ENCODE data around the gene GSK3B. TPM values are rescaled to one million over a fixed set of nuclear protein-coding genes. Genes with fewer than 3 reads are reported as not detected.
A peak's percentile ranks its signal among the peaks of the same experiment; 100 is the strongest.

GSK3B gene
- total RNA-seq, 1 experiment from 2014 or later, result 56.5 TPM

DNA sequence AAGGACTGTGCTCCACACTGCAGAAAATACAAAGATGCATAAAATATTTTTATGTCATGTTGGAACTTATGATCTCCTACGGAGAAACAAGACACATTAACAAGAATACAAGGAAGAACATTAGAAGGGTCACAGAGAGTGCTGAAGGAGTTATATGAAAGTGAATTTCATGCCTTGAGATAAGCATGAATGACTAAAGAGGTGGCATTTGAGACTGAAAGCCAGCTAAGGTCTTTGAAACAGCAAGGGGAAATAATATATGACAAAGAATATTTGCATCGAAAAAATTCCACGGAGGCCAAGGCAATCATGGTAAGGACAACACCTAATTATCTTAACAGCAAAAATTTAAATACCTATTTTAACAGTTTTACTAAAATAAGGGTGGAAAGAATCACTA, 12.5 kb downstream of the GSK3B start:
- H4K91ac ChIP-seq (ENCODE audit: insufficient read length, low read depth, low read length), result no peak overlapping the region

More for the DNA sequence above, 12.5 kb downstream of the GSK3B start:
- H2BK15ac ChIP-seq (ENCODE audit: low read depth, low read length), result no peak overlapping the region
- peaks cover 10 to 13% of the 10 kb centered on the region in 2 experiments for H3K4me1 Mint-ChIP-seq
- no peaks in the 10 kb centered on the region for H3K27me3 Mint-ChIP-seq (ENCODE audit: low read depth)
- no peak overlapping the region for H2BK5ac ChIP-seq (ENCODE audit: insufficient read length, low read length)
- no peak overlapping the region for H2BK120ac ChIP-seq (ENCODE audit: low read depth, low read length, poor library complexity, severe bottlenecking)
- H2AK5ac ChIP-seq (ENCODE audit: insufficient read length, low read length), result no peak overlapping the region
- no peak overlapping the region for H3K4me2 ChIP-seq (ENCODE audit: insufficient read depth, insufficient read length, low read length)
- H3K14ac ChIP-seq (ENCODE audit: insufficient read depth, low read length), result no peak overlapping the region
- no peak for DNase-seq
- no peaks in the 10 kb centered on the region for H3K27me3 ChIP-seq (ENCODE audit: insufficient read depth, low read length)
- no peak overlapping the region for H3K56ac ChIP-seq (ENCODE audit: insufficient read length, low read depth, low read length)
- no peak overlapping the region for H4K5ac ChIP-seq (ENCODE audit: insufficient read length, low read depth, low read length)
- 0 out of 7 replicates have a peak overlapping the region, but pooled peaks of 1 of the 3 experiments have one; percentile 6 for H3K27ac Mint-ChIP-seq
- no peaks in the 10 kb centered on the region for H4K20me1 ChIP-seq (ENCODE audit: control insufficient read depth, insufficient read depth, insufficient read length)
- no peak overlapping the region for H3K4ac ChIP-seq (ENCODE audit: low read depth, low read length)
- H2BK20ac ChIP-seq (ENCODE audit: low read depth, low read length, poor library complexity, severe bottlenecking), result no peak overlapping the region
- no peak for TF ChIP-seq CTCF (conservative IDR thresholded peaks at IDR 0.05)
- H3K36me3 Mint-ChIP-seq (ENCODE audit: insufficient read depth in 1 of 3, low read depth in 3 of 3), result peaks cover 8 to 11% (median 10%) of the 10 kb centered on the region in 3 experiments; a peak in 6 of 7 replicates
- no peak overlapping the region for H4K8ac ChIP-seq (replicated peaks; ENCODE audit: insufficient read length, low read depth, low read length)
- H3K18ac ChIP-seq (ENCODE audit: insufficient read length, low read depth, low read length), result no peak overlapping the region
- peaks cover 5% of the 10 kb centered on the region for H3K79me1 ChIP-seq (ENCODE audit: insufficient read depth, low read depth, low read length, poor library complexity, severe bottlenecking)
- H2BK12ac ChIP-seq (ENCODE audit: insufficient read length, low read depth, low read length), result no peak overlapping the region
- H3K4me3 Mint-ChIP-seq, result no peak overlapping the region; a peak in 1 of 5 replicates
- H3K79me2 ChIP-seq (ENCODE audit: insufficient read depth, low read length), result peaks cover 45% of the 10 kb centered on the region; the same call in 1 of the 2 replicates
- no CpG with 5 or more reads among the region's 3 CpGs for WGBS (ENCODE audit: extremely low coverage, insufficient read length, low lambda C conversion rate)
- H2AFZ ChIP-seq (ENCODE audit: low read length), result no peak overlapping the region
- no peak overlapping the region for H3K23ac ChIP-seq (ENCODE audit: insufficient read length, low read depth, low read length)
- no peaks in the 10 kb centered on the region; a peak in 1 of 5 replicates for H3K9me3 Mint-ChIP-seq
- H3K4me1 ChIP-seq (ENCODE audit: insufficient read depth, low read length), result no peaks in the 10 kb centered on the region
- H3K9me3 ChIP-seq (ENCODE audit: control insufficient read depth, low read depth, low read length), result no peaks in the 10 kb centered on the region
- H3K9ac ChIP-seq (ENCODE audit: extremely low read depth, insufficient read length, low read length), result no peak overlapping the region
- no peak overlapping the region for H3K27ac ChIP-seq (ENCODE audit: insufficient read length, low read depth, low read length)
- H3K23me2 ChIP-seq (ENCODE audit: insufficient read length, low read depth, low read length, poor library complexity, severe bottlenecking), result no peaks in the 10 kb centered on the region
- no peak overlapping the region for H3T11ph ChIP-seq (ENCODE audit: low read length)
